Duodenal mucosa (tissue), 2 donors: Measurements from ENCODE around the gene GPC5.

Experiments used
- H3K27ac ChIP-seq: one replicate; pipeline ENCODE4 v1.7.0; 2013; ENCODE audit warnings: low read depth, low read length
- H3K27me3 ChIP-seq, 2 donors: one replicate each; pipeline ENCODE4 v1.7.0; 2013; ENCODE audit warnings: low read length in 2 of 2, control low read depth in 1 of 2; ENCODE audit not compliant: insufficient read depth in 2 of 2, control insufficient read depth in 1 of 2
- H3K36me3 ChIP-seq, 2 donors: one replicate each; pipeline ENCODE4 v1.7.0; 2013; ENCODE audit warnings: low read length in 2 of 2, control low read depth in 1 of 2; ENCODE audit not compliant: insufficient read depth in 2 of 2, control insufficient read depth in 1 of 2
- H3K4me1 ChIP-seq, 2 donors: one replicate each; pipeline ENCODE4 v1.7.0; 2013; ENCODE audit warnings: low read length in 2 of 2, control low read depth in 1 of 2; ENCODE audit not compliant: insufficient read depth in 2 of 2, control insufficient read depth in 1 of 2
- H3K4me3 ChIP-seq, 2 donors: one replicate each; pipeline ENCODE4 v1.7.0; 2013; ENCODE audit warnings: low read length in 2 of 2, low read depth in 1 of 2
- H3K9ac ChIP-seq, 2 donors: one replicate each; pipeline ENCODE4 v1.7.0; 2013; ENCODE audit warnings: low read length in 2 of 2, low read depth in 1 of 2
- H3K9me3 ChIP-seq, 2 donors: one replicate each; pipeline ENCODE4 v1.7.0; 2013; ENCODE audit warnings: low read length in 2 of 2, control low read depth in 1 of 2; ENCODE audit not compliant: control insufficient read depth in 1 of 2

GPC5 gene

GRCh38 chr13:92560883-92561282 is 1162.5 kb downstream of the GPC5 start:
- no peaks in the 10 kb centered on the region for H3K4me1 ChIP-seq
- no peaks in the 10 kb centered on the region for H3K27me3 ChIP-seq
- H3K9me3 ChIP-seq, result no peaks in the 10 kb centered on the region
- H3K36me3 ChIP-seq, result no peaks in the 10 kb centered on the region
- no peak overlapping the region for H3K4me3 ChIP-seq
- no peak overlapping the region for H3K27ac ChIP-seq
- H3K9ac ChIP-seq, result no peak overlapping the region

GRCh38 chr13:92564942-92565341 is 1166.5 kb downstream of the GPC5 start:
- Histone ChIP-seq H3K9ac (no peak overlapping the region), H3K9me3 (no peaks in the 10 kb centered on the region), H3K4me3 (no peak overlapping the region), H3K27me3 (no peaks in the 10 kb centered on the region), H3K4me1 (no peaks in the 10 kb centered on the region), H3K27ac (no peak overlapping the region), H3K36me3 (no peaks in the 10 kb centered on the region)

DNA sequence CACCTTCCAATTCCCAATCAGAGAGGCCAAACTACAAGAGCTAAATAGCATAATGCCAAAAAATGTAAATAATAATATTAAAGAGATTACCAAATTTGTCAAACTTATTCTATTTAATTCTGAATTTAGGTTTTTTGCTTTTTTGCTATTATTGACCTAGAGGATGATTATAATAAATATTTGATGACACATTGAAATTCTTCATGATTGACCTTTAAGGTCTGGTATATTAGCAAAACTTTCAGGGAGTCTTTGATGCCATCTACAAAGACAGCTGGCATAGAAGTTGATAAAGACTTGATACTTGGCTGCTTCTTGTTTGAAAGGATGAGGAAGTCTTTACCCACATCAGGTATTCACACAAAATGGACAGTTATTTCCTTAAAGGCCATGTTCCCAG is 1168.3 kb downstream of the GPC5 start:
- Histone ChIP-seq H3K27ac (no peak overlapping the region), H3K36me3 (no peaks in the 10 kb centered on the region), H3K4me1 (no peaks in the 10 kb centered on the region), H3K9me3 (no peaks in the 10 kb centered on the region), H3K4me3 (no peak overlapping the region), H3K9ac (no peak overlapping the region), H3K27me3 (no peaks in the 10 kb centered on the region)

- no peak overlapping the region for H3K9ac ChIP-seq
- no peaks in the 10 kb centered on the region for H3K36me3 ChIP-seq
- H3K27me3 ChIP-seq, result no peaks in the 10 kb centered on the region
- no peaks in the 10 kb centered on the region for H3K4me1 ChIP-seq
- H3K27ac ChIP-seq, result no peak overlapping the region
- no peak overlapping the region for H3K4me3 ChIP-seq
- H3K9me3 ChIP-seq, result no peaks in the 10 kb centered on the region
These were observed 1173.8 kb downstream of the GPC5 start for GRCh38 chr13:92572190-92572589.

DNA sequence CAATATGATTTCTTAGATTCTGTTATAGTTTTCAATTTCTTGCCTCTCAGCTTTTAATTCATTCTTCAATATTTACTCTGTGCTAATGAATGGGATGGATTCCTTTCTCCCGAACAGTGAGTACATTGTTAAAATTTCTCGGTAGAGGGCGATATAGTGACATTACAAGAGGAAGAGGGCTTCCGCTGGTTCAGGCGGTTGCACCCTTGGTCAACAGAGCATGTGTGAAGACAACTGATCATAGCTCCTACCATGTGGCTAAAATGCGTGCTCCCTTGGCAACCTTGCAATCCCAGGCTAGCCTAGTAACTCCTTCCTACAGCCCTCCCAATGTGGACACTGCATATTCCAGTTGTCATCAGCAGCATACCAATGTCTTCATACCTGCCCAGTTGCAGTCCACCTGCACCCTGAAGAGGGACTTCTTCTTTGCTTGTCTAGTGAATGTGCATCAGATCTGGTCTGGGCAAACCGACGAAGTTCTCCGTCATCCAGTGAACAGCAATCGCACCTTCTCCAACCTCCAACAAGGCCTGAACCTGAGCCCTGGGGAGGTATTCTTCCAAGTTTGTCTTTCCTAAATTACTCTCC is 1175.1 kb downstream of the GPC5 start:
- no peak overlapping the region for H3K9ac ChIP-seq
- H3K36me3 ChIP-seq, result no peaks in the 10 kb centered on the region
- no peak overlapping the region for H3K4me3 ChIP-seq
- H3K27me3 ChIP-seq, result no peaks in the 10 kb centered on the region
- no peaks in the 10 kb centered on the region for H3K9me3 ChIP-seq
- H3K4me1 ChIP-seq, result no peaks in the 10 kb centered on the region
- H3K27ac ChIP-seq, result no peak overlapping the region

DNA sequence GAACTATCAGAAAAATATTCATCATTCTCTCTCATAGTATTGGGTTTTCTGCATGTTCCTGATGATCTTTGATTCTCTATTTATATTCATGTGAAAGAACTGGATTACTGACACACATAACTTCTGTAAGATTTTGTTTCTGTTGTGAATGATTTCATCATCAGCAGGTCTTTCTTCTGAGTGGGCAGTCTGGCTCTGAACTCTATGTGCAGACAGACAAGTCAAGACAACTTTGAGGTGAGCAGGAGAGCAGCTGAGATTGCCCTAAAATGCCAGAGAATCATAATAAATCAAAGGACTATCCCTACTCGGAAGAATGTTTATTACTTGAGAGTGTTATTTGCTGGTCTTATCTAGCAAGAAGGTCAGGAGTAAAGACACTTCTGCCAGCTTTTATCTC is 1176.1 kb downstream of the GPC5 start:
- Histone ChIP-seq H3K9ac (no peak overlapping the region), H3K9me3 (no peaks in the 10 kb centered on the region), H3K27me3 (no peaks in the 10 kb centered on the region), H3K4me1 (no peaks in the 10 kb centered on the region), H3K4me3 (no peak overlapping the region), H3K36me3 (no peaks in the 10 kb centered on the region), H3K27ac (no peak overlapping the region)

- Histone ChIP-seq H3K9me3 (no peaks in the 10 kb centered on the region), H3K9ac (no peak overlapping the region), H3K27ac (no peak overlapping the region), H3K36me3 (no peaks in the 10 kb centered on the region), H3K4me3 (no peak overlapping the region), H3K4me1 (no peaks in the 10 kb centered on the region), H3K27me3 (no peaks in the 10 kb centered on the region)
These were observed 1177.4 kb downstream of the GPC5 start for GRCh38 chr13:92575777-92576176.

GRCh38 chr13:92578358-92578757 is 1179.9 kb downstream of the GPC5 start:
- Histone ChIP-seq H3K4me1 (no peaks in the 10 kb centered on the region), H3K9ac (no peak overlapping the region), H3K9me3 (no peaks in the 10 kb centered on the region), H3K36me3 (no peaks in the 10 kb centered on the region), H3K4me3 (no peak overlapping the region), H3K27ac (no peak overlapping the region), H3K27me3 (no peaks in the 10 kb centered on the region)

- H3K9ac ChIP-seq, result no peak overlapping the region
- no peaks in the 10 kb centered on the region for H3K36me3 ChIP-seq
- H3K27me3 ChIP-seq, result no peaks in the 10 kb centered on the region
- no peak overlapping the region for H3K27ac ChIP-seq
- no peaks in the 10 kb centered on the region for H3K4me1 ChIP-seq
- no peak overlapping the region for H3K4me3 ChIP-seq
- no peaks in the 10 kb centered on the region for H3K9me3 ChIP-seq
These were observed 1191.5 kb downstream of the GPC5 start for GRCh38 chr13:92589955-92590354.

- Histone ChIP-seq H3K36me3 (no peaks in the 10 kb centered on the region), H3K4me1 (no peaks in the 10 kb centered on the region), H3K9me3 (no peaks in the 10 kb centered on the region)
These were observed 1192.1 kb downstream of the GPC5 start for GRCh38 chr13:92590503-92590908.

GRCh38 chr13:92591117-92591516 is 1192.7 kb downstream of the GPC5 start:
- Histone ChIP-seq H3K4me1 (no peaks in the 10 kb centered on the region), H3K27ac (no peak overlapping the region), H3K9me3 (no peaks in the 10 kb centered on the region), H3K4me3 (no peak overlapping the region), H3K9ac (no peak overlapping the region), H3K36me3 (no peaks in the 10 kb centered on the region), H3K27me3 (no peaks in the 10 kb centered on the region)

More at GRCh38 chr13:92590503-92590908, 1192.1 kb downstream of the GPC5 start:
- H3K4me3 ChIP-seq, result no peak overlapping the region
- H3K27me3 ChIP-seq, result no peaks in the 10 kb centered on the region
- no peak overlapping the region for H3K9ac ChIP-seq
- H3K27ac ChIP-seq, result no peak overlapping the region
